Activated CD8-positive, alpha-beta T cell treated with anti-CD3 and anti-CD28 coated beads for 36 hours (primary cell): Measurements from ENCODE around the gene ADGRF3. TPM values are rescaled to one million over a fixed set of nuclear protein-coding genes. Genes with fewer than 3 reads are reported as not detected.

Experiments
- ATAC-seq: fragments of 200-7000 bp; cut with Tn5 transposase; one replicate; pipeline ENCODE4 v1.10.0; 2021; ENCODE audit warnings: mild to moderate bottlenecking, moderate library complexity
- CTCF ChIA-PET: fragments of 350-600 bp; sonication (Branson Sonifier 250); formaldehyde crosslinking; loops from one replicate; lab custom pipeline; 2021; ENCODE audit warnings: antibody characterized with exemption; lab: Charles Lee
- POLR2A ChIA-PET: fragments of 350-600 bp; sonication (Branson Sonifier 250); formaldehyde crosslinking; loops from one replicate; lab custom pipeline; 2021; ENCODE audit warnings: antibody characterized with exemption; lab: Charles Lee
- DNase-seq: peaks from one replicate; pipeline ENCODE4 v3.0.0-alpha.2; 2020
- H3K27ac Mint-ChIP-seq: one replicate; pipeline ENCODE4 v1.8.0; 2021; ENCODE audit warnings: mild to moderate bottlenecking, mixed read lengths
- H3K27me3 Mint-ChIP-seq: one replicate; pipeline ENCODE4 v1.8.0; 2021; ENCODE audit warnings: mixed read lengths
- H3K36me3 Mint-ChIP-seq: one replicate; pipeline ENCODE4 v1.8.0; 2021; ENCODE audit warnings: low read depth, mixed read lengths
- H3K4me1 Mint-ChIP-seq: one replicate; pipeline ENCODE4 v1.8.0; 2021; ENCODE audit warnings: low read depth, mixed read lengths
- H3K4me3 Mint-ChIP-seq: one replicate; pipeline ENCODE4 v1.8.0; 2021; ENCODE audit warnings: mild to moderate bottlenecking, moderate library complexity, mixed read lengths
- H3K9me3 Mint-ChIP-seq: one replicate; pipeline ENCODE4 v1.8.0; 2021; ENCODE audit warnings: mixed read lengths
- intact Hi-C: fragments of 100-400 bp; cut with micrococcal nuclease; formaldehyde crosslinking; loops from one replicate; pipeline ENCODE4 v1.10.0; 2022
- total RNA-seq, 2 experiments: library from RNA; stranded (reverse); gene quantifications; one replicate each; pipeline ENCODE4 v1.2.3, GENCODE V29; 2021
- TF ChIP-seq, protein P1 (sequence below): fragments of 200-600 bp; IDR thresholded peaks from one replicate; pipeline ENCODE4 v1.8.0; 2022; ENCODE audit warnings: antibody characterized with exemption, mild to moderate bottlenecking

ADGRF3 gene
- total RNA-seq, 2 experiments from 2014 or later = 4.8 to 5.7 TPM

DNA sequence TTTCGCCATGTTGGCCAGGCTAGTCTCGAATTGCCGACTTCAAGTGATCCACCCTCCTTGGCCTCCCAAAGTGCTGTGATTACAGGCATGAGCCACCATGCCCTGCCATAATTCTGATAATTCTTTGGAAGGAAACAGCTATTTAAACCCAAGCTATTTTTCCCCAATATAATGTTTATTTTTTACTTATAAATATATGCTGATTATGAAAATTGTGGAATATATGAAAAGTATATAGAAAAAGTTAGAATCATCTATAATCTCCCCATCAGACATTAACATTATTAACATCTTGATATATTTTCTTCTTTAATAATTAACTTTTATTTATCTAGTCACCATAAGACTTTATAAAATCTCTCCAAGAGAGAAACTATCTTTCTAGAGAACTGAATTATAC, 60.7 kb downstream of the ADGRF3 start:
- H3K27me3 Mint-ChIP-seq = no peaks in the 10 kb centered on the region
- intact Hi-C loops = no loop called here
- no peak for DNase-seq
- no peak for ATAC-seq
- H3K4me1 Mint-ChIP-seq = no peaks in the 10 kb centered on the region
- H3K9me3 Mint-ChIP-seq = no peaks in the 10 kb centered on the region
- ChIA-PET POLR2A (no interaction called here), CTCF (no interaction called here)
- H3K4me3 Mint-ChIP-seq = no peak overlapping the region
- no peak overlapping the region for H3K27ac Mint-ChIP-seq
- TF ChIP-seq, protein P1, sequence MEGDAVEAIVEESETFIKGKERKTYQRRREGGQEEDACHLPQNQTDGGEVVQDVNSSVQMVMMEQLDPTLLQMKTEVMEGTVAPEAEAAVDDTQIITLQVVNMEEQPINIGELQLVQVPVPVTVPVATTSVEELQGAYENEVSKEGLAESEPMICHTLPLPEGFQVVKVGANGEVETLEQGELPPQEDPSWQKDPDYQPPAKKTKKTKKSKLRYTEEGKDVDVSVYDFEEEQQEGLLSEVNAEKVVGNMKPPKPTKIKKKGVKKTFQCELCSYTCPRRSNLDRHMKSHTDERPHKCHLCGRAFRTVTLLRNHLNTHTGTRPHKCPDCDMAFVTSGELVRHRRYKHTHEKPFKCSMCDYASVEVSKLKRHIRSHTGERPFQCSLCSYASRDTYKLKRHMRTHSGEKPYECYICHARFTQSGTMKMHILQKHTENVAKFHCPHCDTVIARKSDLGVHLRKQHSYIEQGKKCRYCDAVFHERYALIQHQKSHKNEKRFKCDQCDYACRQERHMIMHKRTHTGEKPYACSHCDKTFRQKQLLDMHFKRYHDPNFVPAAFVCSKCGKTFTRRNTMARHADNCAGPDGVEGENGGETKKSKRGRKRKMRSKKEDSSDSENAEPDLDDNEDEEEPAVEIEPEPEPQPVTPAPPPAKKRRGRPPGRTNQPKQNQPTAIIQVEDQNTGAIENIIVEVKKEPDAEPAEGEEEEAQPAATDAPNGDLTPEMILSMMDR = no peak
- peaks cover 29% of the 10 kb centered on the region for H3K36me3 Mint-ChIP-seq

DNA sequence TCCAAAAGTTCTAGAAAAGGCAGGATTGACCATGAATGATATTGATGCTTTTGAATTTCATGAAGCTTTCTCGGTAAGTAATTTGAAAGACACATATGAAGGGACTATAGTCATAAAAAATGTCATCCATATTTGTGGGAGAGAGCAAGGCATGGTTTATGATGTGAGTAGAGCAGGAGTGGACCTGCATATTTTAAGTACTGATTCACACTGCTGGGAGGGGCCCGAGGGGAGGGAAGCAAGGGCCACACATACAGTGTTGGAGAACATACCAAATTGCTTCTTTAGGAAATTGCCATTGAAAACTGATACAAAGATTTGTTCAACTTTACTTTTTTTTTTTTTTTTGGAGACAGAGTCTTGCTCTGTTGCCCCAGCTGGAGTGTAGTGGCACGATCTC, 62.5 kb downstream of the ADGRF3 start:
- intact Hi-C loops = no loop called here
- ATAC-seq = no peak
- TF ChIP-seq, protein P1 = no peak
- ChIA-PET CTCF (interaction anchor here (1.4 kb wide), 1 partner anchor 13 kb away, joined by 3 read pairs; no protein-coding TSS in a partner anchor), POLR2A (interaction anchor here (1.3 to 1.8 kb wide), 2 partner anchors 9 to 16 kb away, joined by 3 to 5 read pairs; no protein-coding TSS in a partner anchor)
- H3K9me3 Mint-ChIP-seq = no peaks in the 10 kb centered on the region
- peaks cover 34% of the 10 kb centered on the region for H3K36me3 Mint-ChIP-seq
- H3K27ac Mint-ChIP-seq = no peak overlapping the region
- no peaks in the 10 kb centered on the region for H3K4me1 Mint-ChIP-seq
- no peak for DNase-seq
- no peak overlapping the region for H3K4me3 Mint-ChIP-seq
- H3K27me3 Mint-ChIP-seq = no peaks in the 10 kb centered on the region

DNA sequence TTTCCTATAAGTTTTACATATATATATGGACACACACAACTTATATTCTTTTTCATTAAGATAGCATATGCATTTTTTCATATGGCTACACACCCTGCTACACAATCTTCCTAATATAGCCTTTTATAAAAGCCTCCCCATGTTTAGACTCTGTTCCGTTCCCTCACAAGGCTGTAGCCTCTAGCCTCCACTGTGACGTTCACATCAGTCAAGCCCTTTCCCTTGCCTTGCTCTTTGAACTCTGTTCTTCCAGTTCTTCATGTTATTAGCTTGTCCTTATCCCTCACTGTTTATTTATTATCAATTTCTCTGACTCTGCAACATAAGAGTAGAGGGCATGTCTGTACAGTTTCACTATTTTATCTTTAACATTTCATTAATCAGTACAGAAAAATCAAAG, 63.0 kb downstream of the ADGRF3 start:
- ATAC-seq = no peak

DNA sequence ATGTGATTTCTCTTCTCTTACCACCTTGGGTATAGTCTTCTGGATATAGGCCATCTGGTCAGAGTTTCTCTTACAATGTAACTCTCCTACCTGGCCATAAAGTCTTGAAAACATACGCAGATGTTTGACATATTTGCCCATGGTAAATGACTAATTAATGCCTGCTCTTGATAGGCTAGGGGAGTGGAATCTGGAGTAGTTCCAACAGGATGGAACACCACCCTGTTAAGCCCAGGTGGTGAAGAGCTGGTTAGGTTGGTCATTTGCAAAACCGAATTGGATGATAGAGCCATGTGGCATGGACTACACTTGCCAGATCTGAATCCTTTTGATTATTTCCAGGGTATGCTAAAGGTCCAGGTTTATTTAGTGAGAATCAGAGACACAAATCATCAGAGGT, 65.4 kb downstream of the ADGRF3 start:
- H3K27ac Mint-ChIP-seq = no peak overlapping the region
- DNase-seq = no peak
- H3K9me3 Mint-ChIP-seq = no peaks in the 10 kb centered on the region
- H3K27me3 Mint-ChIP-seq = no peaks in the 10 kb centered on the region
- no peak for ATAC-seq
- ChIA-PET CTCF (interaction anchor here (1.1 kb wide), 1 partner anchor 29 kb away, joined by 3 read pairs; no protein-coding TSS in a partner anchor), POLR2A (no interaction called here)
- TF ChIP-seq, protein P1 = no peak
- H3K4me3 Mint-ChIP-seq = no peak overlapping the region
- no peaks in the 10 kb centered on the region for H3K4me1 Mint-ChIP-seq
- peaks cover 36% of the 10 kb centered on the region for H3K36me3 Mint-ChIP-seq
- intact Hi-C loops = no loop called here

More for the DNA sequence above, 63.0 kb downstream of the ADGRF3 start:
- TF ChIP-seq, protein P1 = no peak
- no peak overlapping the region for H3K4me3 Mint-ChIP-seq
- POLR2A ChIA-PET = interaction anchor here (1.3 to 1.8 kb wide), 2 partner anchors 9 to 17 kb away, joined by 3 to 5 read pairs; no protein-coding TSS in a partner anchor
- H3K27ac Mint-ChIP-seq = no peak overlapping the region
- H3K36me3 Mint-ChIP-seq = peaks cover 38% of the 10 kb centered on the region
- H3K27me3 Mint-ChIP-seq = no peaks in the 10 kb centered on the region
- intact Hi-C loops = no loop called here
- no peak for DNase-seq
- CTCF ChIA-PET = interaction anchor here (1.4 kb wide), 1 partner anchor 13 kb away, joined by 3 read pairs; no protein-coding TSS in a partner anchor
- no peaks in the 10 kb centered on the region for H3K4me1 Mint-ChIP-seq
- H3K9me3 Mint-ChIP-seq = no peaks in the 10 kb centered on the region

DNA sequence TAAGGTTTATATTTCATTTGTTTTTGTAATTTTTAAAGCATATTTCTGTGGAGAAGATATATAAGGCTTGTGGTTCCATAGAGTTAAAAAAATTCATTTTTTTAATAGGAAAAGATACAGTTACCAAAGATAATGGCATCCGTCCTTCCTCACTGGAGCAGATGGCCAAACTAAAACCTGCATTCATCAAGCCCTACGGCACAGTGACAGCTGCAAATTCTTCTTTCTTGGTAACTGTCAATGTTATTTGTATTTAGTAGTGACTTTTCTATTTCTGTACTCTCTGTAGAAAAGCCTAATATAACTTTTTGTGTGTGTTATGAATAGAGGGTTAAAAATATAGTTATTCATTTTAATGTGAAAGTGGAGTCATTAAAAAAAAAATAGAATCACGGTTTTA, 66.7 kb downstream of the ADGRF3 start:
- intact Hi-C loops = no loop called here
- TF ChIP-seq, protein P1 = no peak
- CTCF ChIA-PET = no interaction called here
- Mint-ChIP-seq H3K4me1 (no peaks in the 10 kb centered on the region), H3K9me3 (no peaks in the 10 kb centered on the region), H3K27me3 (no peaks in the 10 kb centered on the region), H3K4me3 (no peak overlapping the region), H3K27ac (no peak overlapping the region), H3K36me3 (peaks cover 31% of the 10 kb centered on the region)
- POLR2A ChIA-PET = no interaction called here
- ATAC-seq (no peak), DNase-seq (no peak)
